OCI-LY7 (cell line): Measurements from ENCODE around the gene KRTAP4-9. TPM values are rescaled to one million over a fixed set of nuclear protein-coding genes. Genes with fewer than 3 reads are reported as not detected.
"Not testable (repeated sequence)": the region's sequence is repeated elsewhere in the genome, so short reads cannot be mapped to it uniquely, and the experiment has no call there.

ENCODE experiments used
- BruUV-seq: library from RNA; stranded (reverse); fragments of 400-500 nt; replicated peaks from 2 replicates; lab custom pipeline; 2021; lab: Mats Ljungman, UMichigan
- CTCF ChIA-PET: fragments of 300-600 bp; sonication (Branson Sonifier 250); formaldehyde crosslinking; loops from one replicate; lab custom pipeline; 2022; ENCODE audit warnings: antibody characterized with exemption; ENCODE audit not compliant: unreplicated experiment; lab: Charles Lee
- POLR2A ChIA-PET: fragments of 300-600 bp; sonication (Branson Sonifier 250); formaldehyde crosslinking; loops from one replicate; lab custom pipeline; 2022; ENCODE audit warnings: antibody characterized with exemption; lab: Charles Lee
- DNase-seq: peaks from one replicate; pipeline ENCODE4 v3.0.0-alpha.2; 2015; ENCODE audit warnings: low spot score
- H2AFZ ChIP-seq: fragments of 200-600 bp; sonication (generic), shearing (Covaris generic); 2 replicates; pipeline ENCODE4 v1.6.1; 2014; ENCODE audit warnings: mild to moderate bottlenecking, antibody characterized with exemption, low read length, moderate library complexity
- H3K27ac ChIP-seq: fragments of 200-600 bp; sonication (generic); 2 replicates; pipeline ENCODE4 v1.5.1; 2014; ENCODE audit warnings: mixed run types, low read depth, mild to moderate bottlenecking, moderate library complexity, low read length, inconsistent platforms; ENCODE audit not compliant: poor library complexity, severe bottlenecking
- H3K36me3 ChIP-seq: fragments of 200-600 bp; sonication (generic); 2 replicates; pipeline ENCODE4 v1.6.1; 2014; ENCODE audit warnings: mild to moderate bottlenecking, antibody characterized with exemption, low read length, moderate library complexity, mixed read lengths; ENCODE audit not compliant: insufficient read depth
- H3K4me1 ChIP-seq: fragments of 200-600 bp; sonication (generic); 2 replicates; pipeline ENCODE4 v1.5.1; 2014; ENCODE audit warnings: mild to moderate bottlenecking, low read length; ENCODE audit not compliant: insufficient read depth, poor library complexity, severe bottlenecking
- H3K4me2 ChIP-seq: fragments of 200-600 bp; sonication (generic); 2 replicates; pipeline ENCODE4 v1.6.1; 2014; ENCODE audit warnings: mild to moderate bottlenecking, low read length
- H3K4me3 ChIP-seq: fragments of 200-600 bp; sonication (generic); 2 replicates; pipeline ENCODE4 v1.5.1; 2014; ENCODE audit warnings: mild to moderate bottlenecking, low read depth, low read length; ENCODE audit not compliant: poor library complexity, severe bottlenecking
- H3K79me2 ChIP-seq: fragments of 200-600 bp; sonication (generic); 2 replicates; pipeline ENCODE4 v1.6.1; 2016; ENCODE audit warnings: low read depth, mild to moderate bottlenecking, low read length, moderate library complexity, mixed read lengths; ENCODE audit not compliant: insufficient read depth
- H3K9me2 ChIP-seq: fragments of 200-600 bp; sonication (generic); 2 replicates; pipeline ENCODE4 v1.6.1; 2016; ENCODE audit warnings: mild to moderate bottlenecking, low read length, mixed read lengths; ENCODE audit not compliant: insufficient read depth
- H3K9me3 ChIP-seq: fragments of 200-600 bp; sonication (generic); 2 replicates; pipeline ENCODE4 v1.6.1; 2014; ENCODE audit warnings: mild to moderate bottlenecking, mixed run types, low read length, mixed read lengths
- H4K20me1 ChIP-seq: fragments of 200-600 bp; sonication (generic); 2 replicates; pipeline ENCODE4 v1.6.1; 2014; ENCODE audit warnings: mild to moderate bottlenecking, antibody characterized with exemption, low read length, moderate library complexity, mixed read lengths; ENCODE audit not compliant: insufficient read depth
- EZH2phosphoT487 ChIP-seq: fragments of 200-600 bp; sonication (generic); IDR thresholded peaks from 2 replicates; pipeline ENCODE4 v1.6.1; 2018; ENCODE audit warnings: low read depth, borderline replicate concordance, mild to moderate bottlenecking, mixed run types, antibody characterized with exemption, low read length, moderate library complexity, mixed read lengths
- intact Hi-C: fragments of 100-400 bp; cut with micrococcal nuclease; formaldehyde crosslinking; loops from one replicate; pipeline ENCODE4 v1.10.0; 2022; ENCODE audit not compliant: unreplicated experiment
- total RNA-seq, 2 experiments: library from RNA; depleted of rRNA in 1 of 2; stranded (reverse); fragments of >200 nt in 1 of 2; shearing (Covaris generic) in 1 of 2; gene quantifications; 2 replicates each; pipeline ENCODE4 v1.2.3, GENCODE V29; 2014 to 2022
- TF ChIP-seq, protein P1 (sequence below): fragments of 200-600 bp; sonication (generic); conservative IDR thresholded peaks from 2 replicates; pipeline ENCODE4 v1.5.1; 2014; ENCODE audit warnings: mild to moderate bottlenecking, antibody characterized with exemption, low read length, moderate library complexity, mixed read lengths

The KRTAP4-9 gene
- total RNA-seq, 2 experiments from 2014 or later, result not detected

- Histone ChIP-seq H2AFZ (no peak overlapping the region), H3K36me3 (no peaks in the 10 kb centered on the region; the same call in 1 of the 2 replicates), H3K4me1 (peaks cover 20% of the 10 kb centered on the region), H3K9me2 (no peaks in the 10 kb centered on the region), H3K4me3 (no peak overlapping the region), H3K27ac (no peak overlapping the region), H3K9me3 (peaks cover 25% of the 10 kb centered on the region; the same call in 1 of the 2 replicates), H3K79me2 (no peaks in the 10 kb centered on the region), H4K20me1 (no peaks in the 10 kb centered on the region), H3K4me2 (no peak overlapping the region)
- BruUV-seq, result no TSS peak
- ChIA-PET POLR2A (no interaction called here), CTCF (no interaction called here)
- peak; percentile 11 for DNase-seq
- intact Hi-C loops, result no loop called here
- TF ChIP-seq EZH2phosphoT487, result no peak
- TF ChIP-seq, protein P1, sequence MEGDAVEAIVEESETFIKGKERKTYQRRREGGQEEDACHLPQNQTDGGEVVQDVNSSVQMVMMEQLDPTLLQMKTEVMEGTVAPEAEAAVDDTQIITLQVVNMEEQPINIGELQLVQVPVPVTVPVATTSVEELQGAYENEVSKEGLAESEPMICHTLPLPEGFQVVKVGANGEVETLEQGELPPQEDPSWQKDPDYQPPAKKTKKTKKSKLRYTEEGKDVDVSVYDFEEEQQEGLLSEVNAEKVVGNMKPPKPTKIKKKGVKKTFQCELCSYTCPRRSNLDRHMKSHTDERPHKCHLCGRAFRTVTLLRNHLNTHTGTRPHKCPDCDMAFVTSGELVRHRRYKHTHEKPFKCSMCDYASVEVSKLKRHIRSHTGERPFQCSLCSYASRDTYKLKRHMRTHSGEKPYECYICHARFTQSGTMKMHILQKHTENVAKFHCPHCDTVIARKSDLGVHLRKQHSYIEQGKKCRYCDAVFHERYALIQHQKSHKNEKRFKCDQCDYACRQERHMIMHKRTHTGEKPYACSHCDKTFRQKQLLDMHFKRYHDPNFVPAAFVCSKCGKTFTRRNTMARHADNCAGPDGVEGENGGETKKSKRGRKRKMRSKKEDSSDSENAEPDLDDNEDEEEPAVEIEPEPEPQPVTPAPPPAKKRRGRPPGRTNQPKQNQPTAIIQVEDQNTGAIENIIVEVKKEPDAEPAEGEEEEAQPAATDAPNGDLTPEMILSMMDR, result no peak
Measured at GRCh38 chr17:41116297-41116696, 11.1 kb downstream of the KRTAP4-9 start.

GRCh38 chr17:41117846-41118386, 12.7 kb downstream of the KRTAP4-9 start, which contains the start of gene KRTAP4-11:
Gene KRTAP4-11, minus strand, starts transcription at chr17:41118373. Its CDS starts 58 bp downstream, at chr17:41118315.
- H3K36me3 ChIP-seq, H3K4me3 ChIP-seq, H4K20me1 ChIP-seq, intact Hi-C loops, BruUV-seq, H3K79me2 ChIP-seq, H3K9me2 ChIP-seq, H2AFZ ChIP-seq, H3K4me2 ChIP-seq, CTCF ChIA-PET, POLR2A ChIA-PET, H3K27ac ChIP-seq, DNase-seq: not testable (repeated sequence)
- H3K9me3 ChIP-seq, result peaks cover 16% of the 10 kb centered on the region; the same call in 1 of the 2 replicates
- peaks cover 20% of the 10 kb centered on the region for H3K4me1 ChIP-seq

DNA sequence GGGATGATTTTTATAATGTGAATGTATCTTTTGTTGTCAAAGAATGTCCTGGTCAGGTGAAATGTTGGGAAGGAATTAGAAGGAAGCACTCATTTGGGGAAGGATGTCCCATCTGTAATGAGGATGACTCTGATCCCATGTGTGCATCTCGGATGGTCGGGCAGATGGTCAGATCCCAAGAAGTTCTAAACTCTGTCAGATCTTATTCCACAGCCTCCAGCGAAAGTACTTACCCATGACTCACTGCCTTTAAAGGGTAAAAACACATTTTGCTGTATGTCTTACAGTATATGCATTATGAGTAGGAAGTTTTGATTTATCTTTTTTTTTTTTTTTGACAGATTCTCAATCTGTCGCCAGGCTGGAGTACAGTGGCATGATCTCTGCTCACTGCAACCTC, 13.5 kb downstream of the KRTAP4-9 start:
- Histone ChIP-seq H3K4me2 (no peak overlapping the region), H3K9me2 (no peaks in the 10 kb centered on the region), H3K79me2 (no peaks in the 10 kb centered on the region), H3K9me3 (peaks cover 11% of the 10 kb centered on the region; the same call in 1 of the 2 replicates), H3K4me1 (peaks cover 20% of the 10 kb centered on the region), H2AFZ (no peak overlapping the region), H3K4me3 (no peak overlapping the region), H4K20me1 (no peaks in the 10 kb centered on the region), H3K27ac (no peak overlapping the region), H3K36me3 (no peaks in the 10 kb centered on the region; the same call in 1 of the 2 replicates)
- ChIA-PET POLR2A (no interaction called here), CTCF (no interaction called here)
- intact Hi-C loops, result no loop called here
- BruUV-seq, result no TSS peak
- DNase-seq, result no peak
- TF ChIP-seq, protein P1, result no peak
- TF ChIP-seq EZH2phosphoT487, result no peak
